OCI-LY1 (cell line): ENCODE results near the gene TARS3.

Experiments
- H2AFZ ChIP-seq: fragments of 200-600 bp; sonication (generic), shearing (Covaris generic); 2 replicates; pipeline ENCODE4 v1.6.0; 2014; ENCODE audit warnings: antibody characterized with exemption, mild to moderate bottlenecking, low read length
- H3F3A ChIP-seq: fragments of 200-600 bp; sonication (generic), shearing (Covaris generic); 2 replicates; pipeline ENCODE4 v1.6.0; 2014; ENCODE audit warnings: mild to moderate bottlenecking, antibody characterized with exemption, low read length, moderate library complexity; ENCODE audit not compliant: insufficient read depth
- H3K27ac ChIP-seq: fragments of 200-600 bp; sonication (generic); 2 replicates; pipeline ENCODE4 v1.5.1; 2014; ENCODE audit warnings: low read length, mixed run types, mild to moderate bottlenecking, low read depth; ENCODE audit not compliant: poor library complexity, severe bottlenecking
- H3K27me3 ChIP-seq: fragments of 200-600 bp; sonication (generic); 2 replicates; pipeline ENCODE4 v1.6.0; 2014; ENCODE audit warnings: antibody characterized with exemption, mild to moderate bottlenecking, low read length, moderate library complexity; ENCODE audit not compliant: insufficient read depth
- H3K36me3 ChIP-seq: fragments of 200-600 bp; sonication (generic); 2 replicates; pipeline ENCODE4 v1.6.1; 2014; ENCODE audit warnings: mild to moderate bottlenecking, antibody characterized with exemption, low read length, moderate library complexity, mixed read lengths; ENCODE audit not compliant: insufficient read depth
- H3K4me1 ChIP-seq: fragments of 200-600 bp; sonication (generic); 2 replicates; pipeline ENCODE4 v1.5.1; 2014; ENCODE audit warnings: mild to moderate bottlenecking, low read length, moderate library complexity; ENCODE audit not compliant: insufficient read depth, severe bottlenecking
- H3K4me2 ChIP-seq: fragments of 200-600 bp; sonication (generic), shearing (Covaris generic); 2 replicates; pipeline ENCODE4 v1.6.1; 2014; ENCODE audit warnings: low read length
- H3K4me3 ChIP-seq: fragments of 200-600 bp; sonication (generic); 2 replicates; pipeline ENCODE4 v1.5.1; 2014; ENCODE audit warnings: low read length, low read depth, mild to moderate bottlenecking, mixed read lengths; ENCODE audit not compliant: poor library complexity, severe bottlenecking
- H3K79me2 ChIP-seq: fragments of 200-600 bp; shearing (Covaris generic); 2 replicates; pipeline ENCODE4 v1.6.1; 2016; ENCODE audit warnings: mixed run types, low read length, mixed read lengths; ENCODE audit not compliant: insufficient read depth
- H3K9ac ChIP-seq: fragments of 200-600 bp; sonication (generic), shearing (Covaris generic); 2 replicates; pipeline ENCODE4 v1.6.1; 2014; ENCODE audit warnings: mild to moderate bottlenecking, low read length, mixed read lengths
- H3K9me2 ChIP-seq: fragments of 200-600 bp; sonication (generic), shearing (Covaris generic); 2 replicates; pipeline ENCODE4 v1.6.1; 2014; ENCODE audit warnings: low read depth, mild to moderate bottlenecking, low read length, mixed read lengths
- H3K9me3 ChIP-seq: fragments of 200-600 bp; shearing (Covaris generic); 2 replicates; pipeline ENCODE4 v1.6.1; 2014; ENCODE audit warnings: low read length, mixed read lengths
- H4K20me1 ChIP-seq: fragments of 200-600 bp; sonication (generic), shearing (Covaris generic); 2 replicates; pipeline ENCODE4 v1.6.0; 2016; ENCODE audit warnings: mild to moderate bottlenecking, low read length; ENCODE audit not compliant: insufficient read depth
- EZH2 ChIP-seq: fragments of 200-600 bp; sonication (generic), shearing (Covaris generic); IDR thresholded peaks from 2 replicates; pipeline ENCODE4 v1.8.0; 2017; ENCODE audit warnings: borderline replicate concordance, mixed run types, mild to moderate bottlenecking, antibody characterized with exemption, low read length, moderate library complexity, mixed read lengths
- TF ChIP-seq, protein P1 (sequence below): fragments of 200-600 bp; sonication (generic), shearing (Covaris generic); IDR thresholded peaks from 2 replicates; pipeline ENCODE4 v1.5.1; 2017; ENCODE audit warnings: mild to moderate bottlenecking, antibody characterized with exemption, low read length, moderate library complexity, mixed read lengths

The TARS3 gene

DNA sequence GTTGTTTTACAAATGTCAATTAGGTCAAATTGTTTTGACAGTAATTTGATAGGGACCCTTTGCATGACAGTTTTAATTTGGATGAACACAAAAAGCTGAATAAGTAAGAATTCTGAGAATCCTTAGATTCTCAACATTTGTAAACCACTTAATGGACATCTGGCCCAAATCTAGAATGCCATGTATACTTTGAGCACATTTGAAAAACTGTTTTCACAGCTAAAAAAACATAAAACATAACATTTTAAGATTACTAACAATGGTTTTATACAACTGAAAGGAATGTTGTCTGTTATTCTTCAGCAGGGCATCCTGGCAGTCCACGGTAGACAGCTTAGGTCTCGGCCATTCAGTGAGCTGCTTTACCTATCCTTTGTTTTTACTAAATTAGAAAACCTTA, 37.6 kb downstream of the TARS3 start:
- TF ChIP-seq EZH2, result no peak
- TF ChIP-seq, protein P1, sequence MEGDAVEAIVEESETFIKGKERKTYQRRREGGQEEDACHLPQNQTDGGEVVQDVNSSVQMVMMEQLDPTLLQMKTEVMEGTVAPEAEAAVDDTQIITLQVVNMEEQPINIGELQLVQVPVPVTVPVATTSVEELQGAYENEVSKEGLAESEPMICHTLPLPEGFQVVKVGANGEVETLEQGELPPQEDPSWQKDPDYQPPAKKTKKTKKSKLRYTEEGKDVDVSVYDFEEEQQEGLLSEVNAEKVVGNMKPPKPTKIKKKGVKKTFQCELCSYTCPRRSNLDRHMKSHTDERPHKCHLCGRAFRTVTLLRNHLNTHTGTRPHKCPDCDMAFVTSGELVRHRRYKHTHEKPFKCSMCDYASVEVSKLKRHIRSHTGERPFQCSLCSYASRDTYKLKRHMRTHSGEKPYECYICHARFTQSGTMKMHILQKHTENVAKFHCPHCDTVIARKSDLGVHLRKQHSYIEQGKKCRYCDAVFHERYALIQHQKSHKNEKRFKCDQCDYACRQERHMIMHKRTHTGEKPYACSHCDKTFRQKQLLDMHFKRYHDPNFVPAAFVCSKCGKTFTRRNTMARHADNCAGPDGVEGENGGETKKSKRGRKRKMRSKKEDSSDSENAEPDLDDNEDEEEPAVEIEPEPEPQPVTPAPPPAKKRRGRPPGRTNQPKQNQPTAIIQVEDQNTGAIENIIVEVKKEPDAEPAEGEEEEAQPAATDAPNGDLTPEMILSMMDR, result no peak
- H4K20me1 ChIP-seq, result no peaks in the 10 kb centered on the region
- H3K27me3 ChIP-seq, result no peaks in the 10 kb centered on the region
- no peaks in the 10 kb centered on the region for H3K9me3 ChIP-seq
- no peak overlapping the region for H3K4me2 ChIP-seq
- no peak overlapping the region for H3K4me3 ChIP-seq
- H3K9ac ChIP-seq, result no peak overlapping the region
- H3K36me3 ChIP-seq, result no peaks in the 10 kb centered on the region
- H3K9me2 ChIP-seq, result no peaks in the 10 kb centered on the region
- no peak overlapping the region for H2AFZ ChIP-seq
- H3K79me2 ChIP-seq, result no peaks in the 10 kb centered on the region
- no peaks in the 10 kb centered on the region for H3K4me1 ChIP-seq
- H3F3A ChIP-seq, result no peaks in the 10 kb centered on the region
- no peak overlapping the region for H3K27ac ChIP-seq

DNA sequence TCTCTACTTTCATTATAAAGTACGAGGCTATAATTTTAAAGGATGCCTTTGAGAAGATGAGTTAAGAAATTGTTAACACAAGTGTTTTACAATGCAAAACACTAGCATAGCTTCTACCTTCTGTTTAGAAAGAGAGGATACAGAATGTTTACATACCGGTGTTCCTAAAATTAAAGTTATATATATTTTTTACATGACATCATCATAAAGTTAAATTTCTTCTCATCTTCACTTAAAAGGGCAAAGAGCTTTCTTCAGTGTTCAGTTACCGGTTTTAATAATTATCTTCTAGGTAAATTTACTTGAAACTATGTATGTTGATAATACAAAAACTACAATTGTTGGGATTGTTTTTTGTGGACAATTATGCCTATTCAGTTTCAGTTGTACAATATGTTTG, 39.4 kb downstream of the TARS3 start:
- no peaks in the 10 kb centered on the region for H3F3A ChIP-seq
- H3K9me2 ChIP-seq, result no peaks in the 10 kb centered on the region
- no peak overlapping the region for H3K27ac ChIP-seq
- no peaks in the 10 kb centered on the region for H3K36me3 ChIP-seq
- no peak overlapping the region for H3K4me3 ChIP-seq
- no peak overlapping the region for H3K4me2 ChIP-seq
- H3K27me3 ChIP-seq, result no peaks in the 10 kb centered on the region
- TF ChIP-seq, protein P1, result no peak
- TF ChIP-seq EZH2, result no peak
- no peaks in the 10 kb centered on the region for H3K9me3 ChIP-seq
- H3K79me2 ChIP-seq, result no peaks in the 10 kb centered on the region
- no peaks in the 10 kb centered on the region for H3K4me1 ChIP-seq
- H2AFZ ChIP-seq, result no peak overlapping the region
- H3K9ac ChIP-seq, result no peak overlapping the region
- H4K20me1 ChIP-seq, result no peaks in the 10 kb centered on the region

DNA sequence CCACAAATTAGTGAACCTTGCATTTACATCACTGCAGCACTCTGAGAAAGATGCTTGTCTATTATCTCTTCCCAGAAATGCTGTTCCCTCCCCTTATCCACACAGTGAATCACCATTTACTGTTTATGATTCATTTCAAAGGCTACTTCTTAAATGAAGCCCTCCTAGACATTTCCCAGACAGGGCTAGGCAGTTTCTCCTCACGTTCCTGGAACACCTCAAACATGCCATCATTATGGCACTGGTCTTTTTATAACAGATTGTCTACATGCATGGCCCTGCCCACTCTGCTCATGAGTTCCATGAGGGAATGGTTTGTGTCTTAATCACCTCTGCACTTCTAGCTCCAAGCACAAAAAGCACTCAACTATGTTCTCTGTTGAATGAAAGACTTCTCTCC, 39.9 kb downstream of the TARS3 start:
- H3K9ac ChIP-seq, result no peak overlapping the region
- H3K79me2 ChIP-seq, result no peaks in the 10 kb centered on the region
- H3K27me3 ChIP-seq, result no peaks in the 10 kb centered on the region
- no peaks in the 10 kb centered on the region for H4K20me1 ChIP-seq
- H3K27ac ChIP-seq, result no peak overlapping the region
- no peaks in the 10 kb centered on the region for H3K36me3 ChIP-seq
- H2AFZ ChIP-seq, result no peak overlapping the region
- no peak for TF ChIP-seq EZH2
- TF ChIP-seq, protein P1, result no peak
- H3K4me2 ChIP-seq, result no peak overlapping the region
- H3K4me1 ChIP-seq, result no peaks in the 10 kb centered on the region
- no peaks in the 10 kb centered on the region for H3K9me2 ChIP-seq
- no peaks in the 10 kb centered on the region for H3K9me3 ChIP-seq
- no peaks in the 10 kb centered on the region for H3F3A ChIP-seq
- no peak overlapping the region for H3K4me3 ChIP-seq
